HG02798 (cell line): ENCODE data around the gene FCN1.

ENCODE experiments used
- ATAC-seq: cut with Tn5 transposase; IDR thresholded peaks from one replicate; pipeline ENCODE4 v1.9.1; 2021; ENCODE audit warnings: mild to moderate bottlenecking; ENCODE audit not compliant: unreplicated experiment, poor library complexity

Gene FCN1

GRCh38 chr9:134938346-134939079, 20.8 kb upstream of the FCN1 start:
- no peak for ATAC-seq

- no peak for ATAC-seq
Measured at GRCh38 chr9:134937566-134938345, 20.0 kb upstream of the FCN1 start.

- peak; percentile 41 for ATAC-seq
Measured at GRCh38 chr9:134937164-134937555, 19.4 kb upstream of the FCN1 start.

- peak; percentile 45 for ATAC-seq
Measured at GRCh38 chr9:134936346-134937163, 18.8 kb upstream of the FCN1 start.

- ATAC-seq: no peak
Measured at GRCh38 chr9:134935701-134936345, 18.1 kb upstream of the FCN1 start.

- no peak for ATAC-seq
Measured at GRCh38 chr9:134935056-134935640, 17.4 kb upstream of the FCN1 start.

- ATAC-seq: no peak
Measured at GRCh38 chr9:134933076-134933659, 15.5 kb upstream of the FCN1 start.

- ATAC-seq: no peak
Measured at GRCh38 chr9:134932606-134933005, 14.9 kb upstream of the FCN1 start.

- ATAC-seq: no peak
Measured at GRCh38 chr9:134932171-134932570, 14.5 kb upstream of the FCN1 start.

- peak; percentile 73 for ATAC-seq
Measured at GRCh38 chr9:134930398-134930797, 12.7 kb upstream of the FCN1 start.

GRCh38 chr9:134929193-134930158, 11.8 kb upstream of the FCN1 start:
- no peak for ATAC-seq

GRCh38 chr9:134928436-134929192, 10.9 kb upstream of the FCN1 start:
- ATAC-seq: no peak

- no peak for ATAC-seq
Measured at GRCh38 chr9:134925011-134925511, 7.3 kb upstream of the FCN1 start.

GRCh38 chr9:134923466-134923865, 5.8 kb upstream of the FCN1 start:
- ATAC-seq: no peak

GRCh38 chr9:134922932-134923240, 5.2 kb upstream of the FCN1 start:
- ATAC-seq: no peak

- ATAC-seq: no peak
Measured at GRCh38 chr9:134922066-134922931, 4.6 kb upstream of the FCN1 start.

- ATAC-seq: no peak
Measured at GRCh38 chr9:134919303-134919702, 1.6 kb upstream of the FCN1 start.
